Posterior cingulate gyrus (tissue), 11 donors: Measurements from ENCODE around the gene TMPRSS3.

Experiments
- DNase-seq, 10 donors: peaks; one replicate each; pipeline versions ENCODE4 v3.0.0 to v3.0.0-alpha.2; 2020 to 2021; ENCODE audit warnings: mixed read lengths in 3 of 10
- intact Hi-C: fragments of 100-400 bp; cut with DNase I; formaldehyde crosslinking; loops from one replicate; pipeline ENCODE4 v1.15.1; 2023

The TMPRSS3 gene

GRCh38 chr21:42395905-42396651 is at the start of gene TMPRSS3:
TSS of gene TMPRSS3 (minus strand) at chr21:42396052. CDS start at chr21:42395417, 635 bp downstream.
- intact Hi-C loops: no loop called here
- peak in 3 of 10 donors; percentile 15 to 46 (median 17) for DNase-seq

DNA sequence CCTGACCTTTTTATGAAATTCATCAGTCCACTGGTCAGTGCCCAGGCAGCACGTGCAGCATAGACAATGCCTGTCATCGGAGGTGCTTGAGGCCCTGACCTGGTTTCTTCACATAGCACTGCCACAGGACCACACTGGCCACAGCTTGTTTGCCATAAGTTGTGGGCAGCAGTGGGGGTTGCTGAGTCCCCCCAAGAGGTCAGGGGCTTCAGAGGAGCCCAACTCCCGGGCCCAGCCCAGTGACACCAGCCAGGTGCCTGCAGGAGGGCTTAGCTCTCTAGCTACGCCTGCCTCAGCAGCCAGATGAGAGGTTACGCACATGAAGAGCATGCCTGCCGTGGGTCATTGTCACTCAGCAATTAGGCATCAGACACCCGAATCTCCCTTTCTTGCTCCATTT is 49.5 kb upstream of the TMPRSS3 start:
- intact Hi-C loops: loop anchor here (10.0 kb wide), 1 partner anchor 101 kb away; no protein-coding TSS in a partner anchor
- peak in 1 of 10 donors; percentile 62 for DNase-seq

- intact Hi-C loops: loop anchor here (10.0 kb wide), 1 partner anchor 100 kb away; no protein-coding TSS in a partner anchor
- DNase-seq: no peak
Observed at GRCh38 chr21:42444745-42445059, 48.9 kb upstream of the TMPRSS3 start.

DNA sequence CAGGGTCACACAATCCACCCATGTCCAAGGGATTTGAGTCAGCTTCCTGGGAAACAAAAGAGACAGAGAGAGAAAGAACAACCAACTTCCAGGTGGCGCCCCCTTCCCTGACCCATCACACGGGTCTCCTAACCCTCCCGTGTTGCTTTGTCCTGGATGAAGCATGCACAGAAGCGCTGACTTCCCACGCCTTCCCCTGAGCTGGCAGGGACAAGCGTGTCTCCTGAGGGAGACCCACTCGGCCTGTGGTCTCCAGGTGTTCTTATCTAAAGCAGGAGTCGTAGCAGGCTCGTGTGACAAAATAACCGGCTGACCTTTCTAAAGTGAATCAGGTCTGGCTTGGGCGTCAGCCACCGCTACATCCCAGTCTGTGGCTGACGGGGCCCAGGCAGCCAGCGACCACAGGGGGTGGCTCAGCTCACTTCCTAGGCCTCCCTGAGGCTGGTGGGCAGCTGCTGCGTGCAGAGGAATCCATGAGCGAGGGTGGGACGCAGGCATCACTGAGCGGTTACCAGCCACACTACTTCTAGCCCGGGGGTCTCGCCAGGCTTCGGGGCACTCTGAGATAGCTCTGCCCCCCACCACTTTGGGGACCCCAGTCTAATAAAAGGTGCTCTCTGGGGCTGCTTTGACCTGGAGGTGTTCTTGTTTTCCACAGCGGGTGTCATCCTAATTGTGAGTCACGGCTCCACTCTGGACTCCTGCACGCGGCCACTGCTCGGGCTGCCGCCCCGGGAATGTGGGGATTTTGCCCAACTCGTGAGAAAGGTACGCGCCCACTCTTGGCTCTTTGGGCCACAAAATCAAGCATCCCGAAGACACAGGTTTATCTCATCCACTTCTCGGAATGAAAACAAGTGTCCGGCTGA is 48.3 kb upstream of the TMPRSS3 start:
- intact Hi-C loops: loop anchor here (10.0 kb wide), 1 partner anchor 99 kb away; no protein-coding TSS in a partner anchor
- peak in 2 of 10 donors; percentile 45 to 80 for DNase-seq

DNA sequence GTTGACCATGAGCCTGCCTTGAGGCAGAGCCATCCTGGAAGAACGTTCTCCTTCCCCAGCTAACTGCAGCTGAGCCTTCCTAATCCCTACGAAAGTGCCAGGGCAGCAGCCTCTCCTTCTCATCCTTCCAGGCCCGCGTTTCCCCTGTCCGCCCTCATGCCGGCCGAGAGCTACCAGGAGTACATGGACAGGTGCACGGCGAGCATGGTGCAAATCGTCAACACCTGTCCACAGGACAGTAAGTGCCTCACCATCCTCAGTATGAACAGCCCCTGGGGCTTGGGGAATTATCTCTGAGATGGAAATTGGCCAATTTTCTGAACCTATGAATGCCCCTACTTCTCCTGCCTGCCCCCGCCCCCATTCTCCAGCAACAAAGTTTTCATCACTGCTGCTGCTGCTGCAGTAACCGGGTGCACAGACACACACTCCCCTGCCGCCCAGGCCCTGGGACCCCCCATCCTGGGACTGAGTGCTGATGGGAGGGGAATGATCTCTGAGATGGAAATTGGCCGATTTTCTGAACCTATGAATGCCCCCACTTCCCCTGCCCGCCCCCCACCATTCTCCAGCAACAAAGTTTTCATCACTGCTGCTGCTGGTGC is 47.4 kb upstream of the TMPRSS3 start:
- peak in 1 of 10 donors; percentile 72 for DNase-seq
- intact Hi-C loops: loop anchor here (10.0 kb wide), 1 partner anchor 98 kb away; no protein-coding TSS in a partner anchor

GRCh38 chr21:42441963-42442362 is 46.1 kb upstream of the TMPRSS3 start:
- peak in 1 of 10 donors; percentile 66 for DNase-seq
- intact Hi-C loops: loop anchor here (10.0 kb wide), 1 partner anchor 97 kb away; no protein-coding TSS in a partner anchor

DNA sequence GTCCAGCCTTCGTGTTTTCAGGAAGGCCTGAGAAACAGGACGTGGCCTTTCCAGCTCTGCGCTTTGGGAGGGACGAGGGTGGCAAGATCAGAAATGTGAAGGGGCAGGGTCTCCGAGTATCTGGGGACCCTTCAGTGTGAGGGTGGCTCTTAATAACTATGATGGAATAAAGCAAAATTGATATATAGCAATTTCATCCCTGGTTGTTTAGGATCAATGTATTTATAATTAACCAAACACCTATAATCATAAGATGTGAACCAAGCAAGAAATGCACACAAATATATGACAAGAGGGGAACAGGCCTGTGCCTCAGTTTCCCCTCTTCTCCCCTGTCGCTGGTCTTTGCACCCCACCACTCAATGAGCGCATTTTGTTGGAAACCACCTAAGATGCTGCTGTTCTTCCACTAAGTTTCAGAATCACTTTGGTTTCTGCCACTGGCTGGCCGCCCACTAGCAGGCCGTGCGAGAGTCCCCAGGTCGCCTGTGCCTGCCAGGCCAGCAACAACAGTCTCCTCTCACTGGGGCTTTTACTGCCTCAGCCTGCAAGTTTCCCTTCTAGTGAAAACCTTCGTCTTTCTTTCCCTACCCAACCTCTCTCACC is 44.4 kb upstream of the TMPRSS3 start:
- peak in 2 of 10 donors; percentile 42 to 59 for DNase-seq
- intact Hi-C loops: loop anchor here (10.0 kb wide), 1 partner anchor 95 kb away; no protein-coding TSS in a partner anchor

DNA sequence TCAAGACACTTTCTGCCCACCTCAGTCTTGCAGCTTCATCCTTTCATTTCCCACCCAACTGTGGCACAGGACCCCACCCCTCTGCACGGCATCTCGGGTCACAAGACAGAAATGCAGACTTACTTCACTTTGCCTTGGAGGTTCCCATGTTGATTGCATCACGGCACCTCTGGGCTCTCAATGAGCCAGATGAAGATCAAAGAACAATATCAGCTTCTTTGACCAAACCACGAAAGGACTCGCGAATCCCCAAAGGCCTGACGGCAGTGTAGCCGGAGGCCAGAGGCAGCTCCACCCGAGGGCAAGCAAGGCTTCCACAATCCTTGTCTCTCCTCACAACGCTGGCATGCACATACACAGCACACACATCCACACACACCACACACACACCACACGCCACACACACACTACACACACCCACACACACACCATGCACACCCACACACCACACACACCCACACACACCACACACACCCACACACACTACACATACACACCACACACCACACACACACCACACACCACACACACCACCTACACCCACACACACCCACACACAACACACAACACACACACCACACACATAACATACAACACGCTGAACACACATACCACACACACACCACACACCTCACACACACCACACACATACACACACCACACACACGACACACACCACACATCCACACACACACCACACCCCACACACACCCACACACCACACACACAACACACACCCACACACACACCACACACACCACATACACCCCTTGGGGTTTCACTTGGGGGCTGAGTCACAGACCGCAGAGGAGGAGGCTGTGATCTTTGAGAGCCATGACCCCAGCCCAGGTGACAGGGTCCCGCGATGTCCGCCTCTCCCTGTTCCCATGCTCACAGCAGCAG is 43.7 kb upstream of the TMPRSS3 start:
- intact Hi-C loops: loop anchor here (10.0 kb wide), 1 partner anchor 95 kb away; no protein-coding TSS in a partner anchor
- DNase-seq: peak in 1 of 10 donors; percentile 50

DNA sequence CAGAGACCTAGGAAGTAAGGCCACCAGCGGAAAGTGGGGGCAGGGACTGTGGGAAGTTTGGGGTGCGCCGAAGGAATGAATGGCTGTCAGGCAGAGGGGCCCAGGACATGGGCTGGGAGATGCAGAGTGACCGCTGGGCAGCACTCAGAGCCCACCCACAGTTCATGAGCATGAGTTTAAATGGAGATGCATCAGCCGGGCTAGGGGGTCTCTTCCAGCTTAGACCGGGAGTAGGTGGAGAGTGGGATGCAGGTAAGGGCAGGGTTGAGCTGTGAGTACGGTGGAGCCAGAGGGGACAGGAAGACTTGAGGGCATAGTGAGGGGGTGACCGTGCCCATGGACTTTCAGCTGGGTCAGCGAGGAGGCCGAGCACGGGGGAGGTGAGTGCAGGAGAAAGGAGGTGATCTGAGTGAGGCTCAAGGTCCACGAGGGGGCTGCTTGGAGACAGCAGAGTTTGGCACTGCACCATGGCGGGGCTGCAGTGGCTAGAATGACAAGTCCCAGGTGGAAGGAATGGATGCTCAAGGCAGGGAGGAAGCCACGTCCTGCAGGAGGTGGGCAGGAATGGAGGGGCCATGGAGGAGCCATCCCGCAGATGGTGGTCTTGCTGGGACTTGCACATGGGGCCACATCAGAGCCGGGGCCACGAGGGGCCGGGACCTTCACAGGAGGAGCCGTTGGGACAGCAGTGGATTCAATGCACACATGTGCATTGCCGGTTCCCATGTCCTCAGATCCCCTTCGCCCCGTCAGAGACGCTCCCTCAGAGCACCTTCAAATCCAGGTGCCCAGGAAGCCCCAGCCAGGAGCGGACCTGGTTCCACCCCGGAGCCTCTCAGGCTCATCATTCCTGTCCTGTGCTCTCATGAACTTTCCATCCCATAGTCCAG is 42.7 kb upstream of the TMPRSS3 start:
- DNase-seq: peak in 2 of 10 donors; percentile 43 to 76
- intact Hi-C loops: no loop called here

DNA sequence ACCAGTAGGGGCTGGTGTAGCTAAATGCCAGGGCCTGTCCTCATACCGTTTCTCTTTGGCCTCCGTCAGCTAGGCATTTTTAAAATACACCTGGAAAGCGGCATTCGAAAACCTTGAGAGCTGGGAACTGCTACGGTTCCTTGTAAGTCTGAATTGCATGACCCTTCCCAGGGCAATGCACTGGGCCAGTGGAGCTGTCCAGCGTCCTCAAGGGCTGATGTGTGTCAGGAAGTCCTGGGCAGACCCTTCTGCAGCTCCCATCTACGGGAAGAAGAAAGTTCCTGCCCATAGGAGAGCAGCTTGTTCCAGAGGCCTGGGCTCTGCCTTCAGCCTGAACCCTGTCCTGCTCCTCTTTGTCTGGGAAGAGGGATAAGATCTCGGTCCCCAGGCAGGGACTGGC is 41.9 kb upstream of the TMPRSS3 start:
- DNase-seq: peak in 2 of 10 donors; percentile 30 to 55
- intact Hi-C loops: no loop called here

DNA sequence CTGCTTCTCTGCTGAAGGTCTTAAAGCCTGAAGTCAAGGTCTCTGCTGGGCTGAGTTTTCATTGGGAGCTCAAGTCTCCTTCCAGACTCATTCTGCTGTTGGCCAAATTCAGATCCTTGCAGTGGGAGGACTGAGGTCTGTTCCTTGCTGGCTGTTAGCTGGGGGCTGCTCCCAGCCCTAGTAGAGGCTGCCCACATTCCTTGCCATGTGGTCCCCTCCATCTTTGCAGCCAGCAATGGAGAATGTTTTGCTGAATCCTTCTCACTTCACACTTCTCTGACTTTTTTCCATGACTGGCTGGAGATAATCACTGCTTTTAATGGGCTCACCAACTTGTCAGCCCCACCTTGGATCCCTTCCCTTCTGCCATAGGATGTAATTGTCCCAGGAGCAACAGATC is 41.1 kb upstream of the TMPRSS3 start:
- DNase-seq: no peak
- intact Hi-C loops: no loop called here

DNA sequence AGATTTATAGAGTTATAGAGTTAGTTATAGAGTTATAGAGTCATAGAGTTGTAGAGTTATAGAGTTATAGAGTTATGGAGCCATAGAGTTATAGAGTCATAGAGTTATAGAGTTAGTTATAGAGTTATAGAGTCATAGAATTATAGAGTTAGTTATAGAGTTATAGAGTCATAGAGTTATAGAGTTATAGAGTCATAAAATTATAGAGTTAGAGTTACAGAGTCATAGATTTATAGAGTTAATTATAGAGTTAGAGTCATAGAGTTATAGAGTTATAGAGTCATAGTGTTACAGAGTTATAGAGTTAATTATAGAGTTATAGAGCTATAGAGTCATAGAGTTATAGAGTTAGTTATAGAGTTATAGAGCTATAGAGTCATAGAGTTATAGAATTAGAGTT is 40.0 kb upstream of the TMPRSS3 start:
- intact Hi-C loops: no loop called here
- no peak for DNase-seq

GRCh38 chr21:42435401-42435800 is 39.5 kb upstream of the TMPRSS3 start:
- DNase-seq: no peak
- intact Hi-C loops: no loop called here

DNA sequence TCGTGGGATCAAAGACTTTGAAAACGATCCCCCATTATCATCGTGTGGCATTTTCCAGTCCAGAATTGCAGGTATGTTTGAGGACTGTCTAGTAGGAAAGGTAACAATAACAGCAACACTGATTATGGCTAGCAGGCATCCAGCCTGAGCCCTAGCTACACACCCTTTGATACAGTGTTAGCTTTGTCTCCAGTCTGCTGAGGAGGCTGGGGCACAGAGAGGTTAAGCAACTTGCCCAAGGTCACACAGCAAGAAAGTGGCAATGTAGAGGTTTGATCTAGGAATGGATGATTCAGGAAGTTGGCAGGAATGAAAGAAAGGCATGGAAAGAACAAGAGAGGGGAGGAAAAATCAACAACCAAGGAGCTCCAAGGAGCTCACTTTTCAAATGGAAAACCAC is 39.0 kb upstream of the TMPRSS3 start:
- intact Hi-C loops: no loop called here
- DNase-seq: no peak

DNA sequence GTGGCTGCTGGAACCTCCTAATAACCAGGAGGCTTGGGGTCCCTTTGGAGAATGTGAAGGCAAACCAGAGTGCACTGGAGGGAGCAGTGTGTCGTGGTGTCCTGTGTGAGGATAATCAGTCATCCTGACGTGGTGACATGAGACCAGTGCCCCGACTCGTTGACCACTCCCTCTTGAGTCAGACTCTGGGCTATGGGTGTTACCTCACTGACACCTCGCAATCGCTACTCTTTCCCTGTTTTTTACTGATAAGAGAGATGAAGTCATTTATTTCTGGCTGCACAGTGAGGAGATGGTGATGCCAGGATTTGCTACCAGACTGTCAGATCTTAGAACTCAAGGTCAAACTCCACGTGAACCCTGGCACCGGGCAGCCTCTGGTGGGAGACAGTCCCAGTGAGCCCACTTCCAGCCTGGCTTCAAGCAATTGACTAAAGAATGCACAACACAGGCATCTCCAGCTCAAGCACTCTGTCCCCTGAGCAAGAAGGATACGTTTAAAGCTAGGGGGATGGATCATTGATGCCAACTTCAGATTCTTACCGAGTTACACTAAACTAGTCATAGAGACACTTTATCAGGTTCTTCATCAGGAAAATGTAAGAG is 38.2 kb upstream of the TMPRSS3 start:
- intact Hi-C loops: no loop called here
- DNase-seq: no peak

DNA sequence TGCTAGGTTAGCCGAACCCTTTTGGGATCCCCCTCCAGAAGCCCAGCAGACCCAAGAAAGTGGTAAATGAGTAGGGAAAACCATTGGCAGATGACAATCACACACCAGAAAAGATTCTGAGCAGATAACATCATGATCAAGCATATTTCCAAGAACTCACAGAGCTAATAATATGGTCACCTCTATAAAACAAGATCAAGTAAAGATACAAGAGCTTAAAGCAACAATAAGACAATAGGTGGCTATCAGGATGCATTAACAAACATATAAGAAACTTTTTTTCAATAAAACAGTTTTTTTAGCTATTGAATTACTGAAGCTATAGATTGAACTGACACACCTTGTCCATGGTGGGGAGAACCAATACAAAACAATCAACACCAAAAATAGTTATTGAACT is 36.8 kb upstream of the TMPRSS3 start:
- no peak for DNase-seq
- intact Hi-C loops: no loop called here

GRCh38 chr21:42431196-42431595 is 35.3 kb upstream of the TMPRSS3 start:
- intact Hi-C loops: no loop called here

GRCh38 chr21:42430521-42430920 is 34.7 kb upstream of the TMPRSS3 start:
- intact Hi-C loops: no loop called here
- DNase-seq: peak in 1 of 10 donors; percentile 60

More at GRCh38 chr21:42431196-42431595, 35.3 kb upstream of the TMPRSS3 start:
- peak in 1 of 10 donors; percentile 55 for DNase-seq
